HG03469 (cell line): ENCODE results near the gene PPP1R8.
"Not testable (repeated sequence)": the region's sequence is repeated elsewhere in the genome, so short reads cannot be mapped to it uniquely, and the experiment has no call there.

Experiments used
- ATAC-seq: cut with Tn5 transposase; IDR thresholded peaks from one replicate; pipeline ENCODE4 v1.9.1; 2021; ENCODE audit warnings: mild to moderate bottlenecking, moderate library complexity, moderate number of reproducible peaks; ENCODE audit not compliant: unreplicated experiment

Gene PPP1R8

GRCh38 chr1:27869719-27870085, 39.1 kb downstream of the PPP1R8 start:
- ATAC-seq: no peak

- ATAC-seq: not testable (repeated sequence)
Observed at GRCh38 chr1:27871076-27871475, 40.5 kb downstream of the PPP1R8 start.

GRCh38 chr1:27872059-27872801, 41.6 kb downstream of the PPP1R8 start, which contains the start of gene THEMIS2:
TSS of gene THEMIS2 (plus strand) at chr1:27872544. CDS start at chr1:27872572, 28 bp downstream.
- ATAC-seq: no peak

- ATAC-seq: no peak
Observed at GRCh38 chr1:27872802-27873551, 42.4 kb downstream of the PPP1R8 start.

GRCh38 chr1:27873671-27874384, 43.2 kb downstream of the PPP1R8 start:
- no peak for ATAC-seq

GRCh38 chr1:27876341-27877114, 45.9 kb downstream of the PPP1R8 start:
- no peak for ATAC-seq

GRCh38 chr1:27877115-27877416, 46.5 kb downstream of the PPP1R8 start:
- no peak for ATAC-seq

GRCh38 chr1:27878039-27878438, 47.5 kb downstream of the PPP1R8 start:
- no peak for ATAC-seq

GRCh38 chr1:27878787-27879335, 48.3 kb downstream of the PPP1R8 start:
- ATAC-seq: no peak

- ATAC-seq: no peak
Observed at GRCh38 chr1:27879374-27880082, 48.9 kb downstream of the PPP1R8 start.

- ATAC-seq: no peak
Observed at GRCh38 chr1:27882543-27882903, 51.9 kb downstream of the PPP1R8 start.

GRCh38 chr1:27883536-27883935, 53.0 kb downstream of the PPP1R8 start:
- ATAC-seq: no peak

GRCh38 chr1:27884006-27884954, 53.7 kb downstream of the PPP1R8 start:
- ATAC-seq: no peak

- ATAC-seq: no peak
Observed at GRCh38 chr1:27885114-27885528, 54.5 kb downstream of the PPP1R8 start.

- no peak for ATAC-seq
Observed at GRCh38 chr1:27885621-27886352, 55.2 kb downstream of the PPP1R8 start.

- ATAC-seq: no peak
Observed at GRCh38 chr1:27886353-27886679, 55.7 kb downstream of the PPP1R8 start.

- no peak for ATAC-seq
Observed at GRCh38 chr1:27886744-27887143, 56.2 kb downstream of the PPP1R8 start.

GRCh38 chr1:27887215-27888021, 56.8 kb downstream of the PPP1R8 start:
- ATAC-seq: no peak
